Measurements from ENCODE around the gene BMPER.

The BMPER gene

GRCh38 chr7:34036051-34036920, 130.9 kb downstream of the BMPER start:
- DNase-seq: no peak

GRCh38 chr7:34036972-34037792, 131.8 kb downstream of the BMPER start:
- no peak for DNase-seq

GRCh38 chr7:34038816-34039470, 133.6 kb downstream of the BMPER start:
- no peak for DNase-seq

GRCh38 chr7:34041707-34042106, 136.4 kb downstream of the BMPER start:
- DNase-seq: no peak

GRCh38 chr7:34042406-34042805, 137.1 kb downstream of the BMPER start:
- no peak for DNase-seq

GRCh38 chr7:34043461-34044305, 138.3 kb downstream of the BMPER start:
- DNase-seq: no peak

GRCh38 chr7:34044306-34044643, 138.9 kb downstream of the BMPER start:
- DNase-seq: no peak

- no peak for DNase-seq
Observed at GRCh38 chr7:34044734-34045353, 139.5 kb downstream of the BMPER start.

GRCh38 chr7:34048445-34048844, 143.1 kb downstream of the BMPER start:
- DNase-seq: no peak

GRCh38 chr7:34054075-34054474, 148.7 kb downstream of the BMPER start:
- DNase-seq: no peak

GRCh38 chr7:34057136-34057535, 151.8 kb downstream of the BMPER start:
- DNase-seq: no peak

GRCh38 chr7:34057956-34058355, 152.6 kb downstream of the BMPER start:
- DNase-seq: no peak

GRCh38 chr7:34058801-34059135, 153.4 kb downstream of the BMPER start:
- no peak for DNase-seq

GRCh38 chr7:34059136-34059828, 153.9 kb downstream of the BMPER start:
- no peak for DNase-seq

GRCh38 chr7:34060196-34060947, 155.0 kb downstream of the BMPER start:
- DNase-seq: no peak

- DNase-seq: no peak
Observed at GRCh38 chr7:34061149-34061548, 155.8 kb downstream of the BMPER start.

- DNase-seq: no peak
Observed at GRCh38 chr7:34062341-34062740, 157.0 kb downstream of the BMPER start.

- no peak for DNase-seq
Observed at GRCh38 chr7:34062826-34063225, 157.5 kb downstream of the BMPER start.

GRCh38 chr7:34064519-34065158, 159.3 kb downstream of the BMPER start:
- DNase-seq: no peak

- no peak for DNase-seq
Observed at GRCh38 chr7:34066411-34066810, 161.1 kb downstream of the BMPER start.

All from activated T-cell treated with anti-CD3 and anti-CD28 coated beads, Interleukin-2, amount 50 U/mL, for 1 hour (primary cell).